A549 (cell line): ENCODE results near the gene EVC. TPM values are rescaled to one million over a fixed set of nuclear protein-coding genes. Genes with fewer than 3 reads are reported as not detected.

Source experiments
- ATAC-seq, 2 experiments: fragments of 200-7000 bp in 1 of 2; fragments of >200 bp in 1 of 2; cut with Nextera tagmentation in 1 of 2; cut with Tn5 transposase in 1 of 2; 3 replicates each; pipeline versions ENCODE4 v1.8.0 to v1.9.1; 2018 to 2020; ENCODE audit warnings: mild to moderate bottlenecking in 1 of 2, moderate library complexity in 1 of 2
- CTCF ChIA-PET: fragments of 300-600 bp; sonication (Branson Sonifier 250); formaldehyde crosslinking; extraction: SDS; loops from one replicate; lab custom pipeline; 2021; ENCODE audit warnings: antibody characterized with exemption, inconsistent platforms; lab: Yijun Ruan, JAX
- POLR2A ChIA-PET: fragments of 350-600 bp; formaldehyde crosslinking; extraction: SDS; loops from one replicate; lab custom pipeline; 2021; ENCODE audit warnings: antibody characterized with exemption, inconsistent platforms; lab: Yijun Ruan, JAX
- DNase-seq, 2 experiments: peaks; one replicate each; pipeline versions ENCODE4 v3.0.0 to v3.0.0-alpha.2; 2011 to 2016; ENCODE audit warnings: low read depth in 1 of 2, low spot score in 1 of 2
- FAIRE-seq: peaks from 2 replicates; lab custom pipeline; 2011; peaks lifted over from hg19 to GRCh38; lab: Jason Lieb, UNC
- H3K27ac ChIP-seq, 2 experiments: fragments of >200 bp; sonication (Bioruptor Twin); formaldehyde crosslinking; 3 replicates each; pipeline ENCODE4 v1.5.1; 2016 to 2017
- H3K4me1 ChIP-seq: fragments of >200 bp; sonication (Bioruptor Twin); formaldehyde crosslinking; 3 replicates; pipeline ENCODE4 v1.6.1; 2016
- H3K4me2 ChIP-seq: fragments of >200 bp; sonication (Bioruptor Twin); formaldehyde crosslinking; 3 replicates; pipeline ENCODE4 v1.6.1; 2016
- H3K4me3 ChIP-seq: fragments of >200 bp; sonication (Bioruptor Twin); formaldehyde crosslinking; 3 replicates; pipeline ENCODE4 v1.5.1; 2016
- H3K9me3 ChIP-seq: fragments of >200 bp; sonication (Bioruptor Twin); formaldehyde crosslinking; 3 replicates; pipeline ENCODE4 v1.6.1; 2016
- FOSB ChIP-seq: fragments of 250-450 bp; sonication (Bioruptor Pico); IDR thresholded peaks from 2 replicates; pipeline ENCODE4 v1.5.0; 2020; ENCODE audit warnings: mild to moderate bottlenecking, moderate library complexity
- FOSL2 ChIP-seq, 2 experiments: fragments of 450-650 bp in 1 of 2; fragments of >200 bp in 1 of 2; sonication (Bioruptor Twin) in 1 of 2; formaldehyde crosslinking; IDR thresholded peaks; 2 replicates each; pipeline versions ENCODE4 v1.5.0 to v1.6.1; 2016 to 2020; ENCODE audit warnings: mild to moderate bottlenecking in 1 of 2, moderate library complexity in 1 of 2
- GATA3 ChIP-seq: IDR thresholded peaks from 2 replicates; pipeline ENCODE4 v1.6.1; 2012; ENCODE audit warnings: borderline replicate concordance
- HDAC2 ChIP-seq: fragments of 200-600 bp; sonication (generic); IDR thresholded peaks from 2 replicates; pipeline ENCODE4 v1.6.1; 2016
- HOXA7 ChIP-seq: fragments of 250-450 bp; sonication (Bioruptor Pico); IDR thresholded peaks from 2 replicates; pipeline ENCODE4 v1.5.0; 2020; ENCODE audit warnings: mild to moderate bottlenecking, moderate library complexity
- HOXB13 ChIP-seq: fragments of 250-450 bp; sonication (Bioruptor Pico); IDR thresholded peaks from 2 replicates; pipeline ENCODE4 v1.5.0; 2020; ENCODE audit warnings: low read depth, mild to moderate bottlenecking, moderate library complexity
- JUN ChIP-seq, 2 experiments: fragments of >200 bp; sonication (Bioruptor Twin); formaldehyde crosslinking; IDR thresholded peaks; 2 replicates in 1 of 2; 3 replicates in 1 of 2; pipeline ENCODE4 v1.6.1; 2016 to 2017
- KDM1A ChIP-seq: fragments of 200-600 bp; sonication (generic); IDR thresholded peaks from 2 replicates; pipeline ENCODE4 v1.6.1; 2016; ENCODE audit warnings: low read depth, mild to moderate bottlenecking
- NFE2L2 ChIP-seq: fragments of 150-350 bp; conservative IDR thresholded peaks from 2 replicates; pipeline ENCODE4 v1.6.1; 2014; ENCODE audit warnings: low read length
- NPAS2 ChIP-seq: fragments of 250-450 bp; sonication (Bioruptor Pico); IDR thresholded peaks from 2 replicates; pipeline ENCODE4 v1.8.0; 2022; ENCODE audit warnings: mild to moderate bottlenecking, moderate library complexity, borderline replicate concordance
- NR3C1 ChIP-seq: fragments of >200 bp; sonication (Bioruptor Twin); formaldehyde crosslinking; IDR thresholded peaks from 3 replicates; pipeline ENCODE4 v1.6.1; 2017
- POLR2A ChIP-seq: IDR thresholded peaks from 2 replicates; pipeline ENCODE4 v1.6.1; 2012; ENCODE audit warnings: mild to moderate bottlenecking, low read length
- RARB ChIP-seq: fragments of 250-450 bp; sonication (Bioruptor Pico); IDR thresholded peaks from 2 replicates; pipeline ENCODE4 v1.8.0; 2021; ENCODE audit warnings: mild to moderate bottlenecking, moderate library complexity
- SMC3 ChIP-seq: fragments of >200 bp; sonication (Bioruptor Twin); formaldehyde crosslinking; IDR thresholded peaks from 3 replicates; pipeline ENCODE4 v1.6.1; 2018; ENCODE audit warnings: inconsistent platforms
- SREBF2 ChIP-seq: fragments of 450-650 bp; IDR thresholded peaks from 2 replicates; pipeline ENCODE4 v1.6.1; 2014; ENCODE audit warnings: mild to moderate bottlenecking, moderate library complexity
- ZNF302 ChIP-seq: fragments of 250-450 bp; sonication (Bioruptor Pico); IDR thresholded peaks from 2 replicates; pipeline ENCODE4 v1.9.0; 2021; ENCODE audit warnings: inconsistent platforms, mild to moderate bottlenecking, moderate library complexity
- WGBS: methylation state at CpG from one replicate; pipeline ENCODE4 v1.1.6; 2017; ENCODE audit errors: missing lambda C conversion rate; 5-methylcytosine and 5-hydroxymethylcytosine counted together
- polyA plus RNA-seq, 4 experiments: library from polyadenylated mRNA; depleted of rRNA in 3 of 4; stranded (reverse); fragments of >200 nt; fragmentation: RNase III in 1 of 4; extraction: RNeasy Plus Mini Kit Qiagen cat#74134 plus additional on column Dnase treatment in 1 of 4; gene quantifications; 2 replicates in 3 of 4; 3 replicates in 1 of 4; pipeline ENCODE4 v1.2.3, GENCODE V29; 2011 to 2017
- TF ChIP-seq, protein P1 (sequence below): IDR thresholded peaks from 2 replicates; pipeline ENCODE4 v1.6.1; 2012
- TF ChIP-seq, protein P2 (sequence below): fragments of 450-650 bp; IDR thresholded peaks from 2 replicates; pipeline ENCODE4 v1.6.1; 2014; ENCODE audit warnings: antibody characterized with exemption
- TF ChIP-seq, protein P3 (sequence below): fragments of >200 bp; sonication (Bioruptor Twin); formaldehyde crosslinking; IDR thresholded peaks from 3 replicates; pipeline ENCODE4 v1.6.1; 2016
- TF ChIP-seq, protein P4 (sequence below): IDR thresholded peaks from 2 replicates; pipeline ENCODE4 v1.6.1; 2012
- TF ChIP-seq, protein P5 (sequence below): fragments of >200 bp; sonication (Bioruptor Twin); formaldehyde crosslinking; IDR thresholded peaks from 2 replicates; pipeline ENCODE4 v1.6.1; 2016

The EVC gene
- polyA plus RNA-seq, 2 of the 4 experiments (the other 2 are of a cell fraction) = 3.0 to 5.5 TPM

DNA sequence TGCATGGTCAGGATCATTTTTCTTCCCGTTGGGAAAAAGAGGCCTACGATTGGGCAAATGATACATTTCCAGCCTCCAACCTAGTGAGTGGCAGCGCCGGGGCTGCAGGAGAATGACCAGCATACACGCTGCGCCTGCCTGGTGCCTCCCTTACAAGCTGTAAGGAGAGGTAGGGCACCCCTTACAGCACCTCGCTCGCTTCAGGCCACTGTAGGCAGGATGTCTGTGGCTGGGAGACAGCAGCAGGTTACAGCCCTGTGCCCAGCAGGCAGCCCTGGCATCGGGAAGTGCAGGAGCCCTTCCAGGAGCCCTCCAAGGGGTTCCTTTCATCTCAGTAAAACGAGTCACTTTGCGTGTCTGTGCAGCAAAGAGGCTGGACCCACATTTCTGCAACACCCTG lies 88.4 kb downstream of the EVC start:
- CTCF ChIA-PET = interaction anchor here (0.9 kb wide), 1 partner anchor 9 kb away, joined by 7 read pairs; no protein-coding TSS in a partner anchor
- WGBS = 90% methylated on average over 10 of the region's 11 CpGs

DNA sequence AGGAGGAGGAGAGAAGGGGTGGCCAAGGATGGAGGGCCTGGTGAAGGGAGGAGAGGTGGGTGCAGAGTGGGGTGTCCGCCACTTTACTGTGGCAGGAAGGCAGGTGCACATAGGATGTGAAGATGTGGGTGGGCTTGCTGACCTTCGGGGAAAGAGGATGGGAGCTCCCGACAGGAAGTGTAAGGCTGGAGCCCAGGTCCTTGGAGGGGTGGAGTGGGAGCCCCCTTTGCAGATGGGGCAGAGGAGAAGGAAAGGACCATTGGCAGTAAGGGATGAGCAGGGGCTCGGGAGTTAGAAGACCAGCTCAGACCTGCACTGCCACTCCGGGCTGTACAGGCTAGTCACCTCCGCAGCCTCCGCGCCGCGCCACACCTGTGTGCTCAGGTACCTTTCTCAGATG lies 89.5 kb downstream of the EVC start:
- FAIRE-seq = no peak
- TF ChIP-seq JUN (IDR thresholded peaks at IDR 0.05) (no peak), KDM1A (no peak), SREBF2 (no peak), FOSB (CRISPR knock-in tag) (no peak), GATA3 (no peak), NR3C1 (no peak), HOXB13 (CRISPR knock-in tag) (no peak), HOXA7 (CRISPR knock-in tag) (no peak), NFE2L2 (no peak), ZNF302 (no peak)
- TF ChIP-seq, protein P1, sequence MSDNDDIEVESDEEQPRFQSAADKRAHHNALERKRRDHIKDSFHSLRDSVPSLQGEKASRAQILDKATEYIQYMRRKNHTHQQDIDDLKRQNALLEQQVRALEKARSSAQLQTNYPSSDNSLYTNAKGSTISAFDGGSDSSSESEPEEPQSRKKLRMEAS = no peak
- TF ChIP-seq, all 56 proteins: peak for 0

More for the DNA sequence above, 88.4 kb downstream of the EVC start:
- POLR2A ChIA-PET = no interaction called here
- ATAC-seq = no peak
- no peaks in the 10 kb centered on the region for H3K9me3 ChIP-seq
- DNase-seq = no peak
- H3K4me1 ChIP-seq = no peaks in the 10 kb centered on the region
- TF ChIP-seq NPAS2 (CRISPR knock-in tag) (no peak), HOXA7 (CRISPR knock-in tag) (no peak), NFE2L2 (no peak), HDAC2 (no peak)
- no peak overlapping the region for H3K27ac ChIP-seq
- H3K4me2 ChIP-seq = no peak overlapping the region
- no peak overlapping the region for H3K4me3 ChIP-seq
- no peak for FAIRE-seq

DNA sequence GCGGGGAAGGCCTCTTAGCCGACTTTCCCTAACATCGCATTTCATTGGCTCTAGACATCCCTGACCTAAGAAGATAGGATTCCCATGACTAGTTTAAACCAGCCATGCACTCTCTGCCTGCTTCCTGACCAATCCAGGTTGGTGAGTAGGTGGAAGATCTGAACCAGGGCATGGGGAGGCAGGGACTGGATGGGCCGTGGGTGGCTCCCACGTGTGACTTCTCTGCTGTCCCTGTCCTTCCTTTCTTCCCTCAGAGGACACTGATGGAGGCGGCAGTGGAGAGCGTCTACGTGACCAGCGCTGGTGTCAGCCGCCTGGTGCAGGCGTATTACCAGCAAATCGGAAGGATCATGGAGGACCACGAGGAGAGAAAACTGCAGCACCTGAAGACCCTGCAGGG lies 90.7 kb downstream of the EVC start:
- 91% methylated on average over 13 of the region's 13 CpGs for WGBS
- Histone ChIP-seq H3K9me3 (no peaks in the 10 kb centered on the region), H3K4me1 (no peaks in the 10 kb centered on the region), H3K4me2 (no peak overlapping the region), H3K27ac (no peak overlapping the region), H3K4me3 (no peak overlapping the region)
- DNase-seq (no peak), FAIRE-seq (no peak), ATAC-seq (no peak)
- POLR2A ChIA-PET = no interaction called here
- no peak for TF ChIP-seq FOSB (CRISPR knock-in tag)
- TF ChIP-seq FOSL2 (IDR thresholded peaks at IDR 0.05) = no peak
- no peak for TF ChIP-seq FOSL2 (CRISPR knock-in tag; IDR thresholded peaks at IDR 0.05)
- TF ChIP-seq, protein P2, sequence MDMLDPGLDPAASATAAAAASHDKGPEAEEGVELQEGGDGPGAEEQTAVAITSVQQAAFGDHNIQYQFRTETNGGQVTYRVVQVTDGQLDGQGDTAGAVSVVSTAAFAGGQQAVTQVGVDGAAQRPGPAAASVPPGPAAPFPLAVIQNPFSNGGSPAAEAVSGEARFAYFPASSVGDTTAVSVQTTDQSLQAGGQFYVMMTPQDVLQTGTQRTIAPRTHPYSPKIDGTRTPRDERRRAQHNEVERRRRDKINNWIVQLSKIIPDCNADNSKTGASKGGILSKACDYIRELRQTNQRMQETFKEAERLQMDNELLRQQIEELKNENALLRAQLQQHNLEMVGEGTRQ = no peak
- TF ChIP-seq, protein P1 = no peak
- TF ChIP-seq, protein P3, sequence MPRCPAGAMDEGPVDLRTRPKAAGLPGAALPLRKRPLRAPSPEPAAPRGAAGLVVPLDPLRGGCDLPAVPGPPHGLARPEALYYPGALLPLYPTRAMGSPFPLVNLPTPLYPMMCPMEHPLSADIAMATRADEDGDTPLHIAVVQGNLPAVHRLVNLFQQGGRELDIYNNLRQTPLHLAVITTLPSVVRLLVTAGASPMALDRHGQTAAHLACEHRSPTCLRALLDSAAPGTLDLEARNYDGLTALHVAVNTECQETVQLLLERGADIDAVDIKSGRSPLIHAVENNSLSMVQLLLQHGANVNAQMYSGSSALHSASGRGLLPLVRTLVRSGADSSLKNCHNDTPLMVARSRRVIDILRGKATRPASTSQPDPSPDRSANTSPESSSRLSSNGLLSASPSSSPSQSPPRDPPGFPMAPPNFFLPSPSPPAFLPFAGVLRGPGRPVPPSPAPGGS = no peak
- TF ChIP-seq, protein P4, sequence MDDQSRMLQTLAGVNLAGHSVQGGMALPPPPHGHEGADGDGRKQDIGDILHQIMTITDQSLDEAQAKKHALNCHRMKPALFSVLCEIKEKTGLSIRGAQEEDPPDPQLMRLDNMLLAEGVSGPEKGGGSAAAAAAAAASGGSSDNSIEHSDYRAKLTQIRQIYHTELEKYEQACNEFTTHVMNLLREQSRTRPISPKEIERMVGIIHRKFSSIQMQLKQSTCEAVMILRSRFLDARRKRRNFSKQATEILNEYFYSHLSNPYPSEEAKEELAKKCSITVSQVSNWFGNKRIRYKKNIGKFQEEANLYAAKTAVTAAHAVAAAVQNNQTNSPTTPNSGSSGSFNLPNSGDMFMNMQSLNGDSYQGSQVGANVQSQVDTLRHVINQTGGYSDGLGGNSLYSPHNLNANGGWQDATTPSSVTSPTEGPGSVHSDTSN = no peak
- TF ChIP-seq SMC3 = no peak
- no peak for TF ChIP-seq POLR2A
- TF ChIP-seq, protein P5, sequence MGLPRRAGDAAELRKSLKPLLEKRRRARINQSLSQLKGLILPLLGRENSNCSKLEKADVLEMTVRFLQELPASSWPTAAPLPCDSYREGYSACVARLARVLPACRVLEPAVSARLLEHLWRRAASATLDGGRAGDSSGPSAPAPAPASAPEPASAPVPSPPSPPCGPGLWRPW = no peak
- no peak for TF ChIP-seq RARB (CRISPR knock-in tag)
- CTCF ChIA-PET = interaction anchor here (1.7 kb wide), 1 partner anchor 11 kb away, joined by 5 read pairs; no protein-coding TSS in a partner anchor

More for the DNA sequence above, 89.5 kb downstream of the EVC start:
- ATAC-seq (no peak), DNase-seq (no peak)
- Histone ChIP-seq H3K4me1 (no peaks in the 10 kb centered on the region), H3K9me3 (no peaks in the 10 kb centered on the region), H3K4me2 (no peak overlapping the region), H3K4me3 (no peak overlapping the region), H3K27ac (no peak overlapping the region)
- POLR2A ChIA-PET = no interaction called here
- WGBS = 92% methylated on average over 7 of the region's 10 CpGs
- CTCF ChIA-PET = interaction anchor here (1.0 to 1.5 kb wide), 2 partner anchors 25 to 750 kb away, joined by 3 read pairs; partner anchors contain the start of gene STK32B
